ENCODE data around the gene STK39. TPM values are rescaled to one million over a fixed set of nuclear protein-coding genes. Genes with fewer than 3 reads are reported as not detected.

STK39 gene
- total and polyA plus RNA-seq, 2 of the 4 experiments (the other 2 are of a cell fraction) = 11.8 to 16.4 TPM

GRCh38 chr2:168130346-168130745, 117.0 kb downstream of the STK39 start:
- ChIA-PET POLR2A (ENCODE audit: unreplicated experiment) (no interaction called here), CTCF (no interaction called here)
- in situ Hi-C loops (cut with MboI; ENCODE audit: low sequenced_read_pairs) = loop anchor here (25.0 kb wide), 1 partner anchor 757 kb away; the partner anchor contains the start of gene SPC25

More at GRCh38 chr2:168130346-168130745, 117.0 kb downstream of the STK39 start:
- H3K27me3 ChIP-seq (ENCODE audit: control insufficient read depth, insufficient read depth, low read length) = no peaks in the 10 kb centered on the region
- H3K4me1 ChIP-seq (ENCODE audit: control insufficient read depth, insufficient read depth, low read length) = peaks cover 4% of the 10 kb centered on the region
- no peak overlapping the region for H3K23ac ChIP-seq (ENCODE audit: low read depth, low read length)
- no peak for TF ChIP-seq CEBPB (IDR thresholded peaks at IDR 0.05; ENCODE audit: low read depth, low read length)
- TF ChIP-seq RAD21 (IDR thresholded peaks at IDR 0.05; ENCODE audit: low read length) = no peak
- no peak for TF ChIP-seq MAZ (IDR thresholded peaks at IDR 0.05; ENCODE audit: borderline replicate concordance, low read depth, low read length)
- TF ChIP-seq RCOR1 (IDR thresholded peaks at IDR 0.05; ENCODE audit: insufficient replicate concordance, low read length) = no peak
- TF ChIP-seq FOS (IDR thresholded peaks at IDR 0.05; ENCODE audit: low read depth, low read length) = no peak
- no peak for TF ChIP-seq POLR2A (IDR thresholded peaks at IDR 0.05; ENCODE audit: low read depth, low read length)
- TF ChIP-seq NFE2L2 (IDR thresholded peaks at IDR 0.05; ENCODE audit: low read depth, low read length) = no peak
- TF ChIP-seq BHLHE40 (IDR thresholded peaks at IDR 0.05; ENCODE audit: low read depth, low read length) = no peak
- TF ChIP-seq, protein P1, sequence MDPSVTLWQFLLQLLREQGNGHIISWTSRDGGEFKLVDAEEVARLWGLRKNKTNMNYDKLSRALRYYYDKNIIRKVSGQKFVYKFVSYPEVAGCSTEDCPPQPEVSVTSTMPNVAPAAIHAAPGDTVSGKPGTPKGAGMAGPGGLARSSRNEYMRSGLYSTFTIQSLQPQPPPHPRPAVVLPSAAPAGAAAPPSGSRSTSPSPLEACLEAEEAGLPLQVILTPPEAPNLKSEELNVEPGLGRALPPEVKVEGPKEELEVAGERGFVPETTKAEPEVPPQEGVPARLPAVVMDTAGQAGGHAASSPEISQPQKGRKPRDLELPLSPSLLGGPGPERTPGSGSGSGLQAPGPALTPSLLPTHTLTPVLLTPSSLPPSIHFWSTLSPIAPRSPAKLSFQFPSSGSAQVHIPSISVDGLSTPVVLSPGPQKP (IDR thresholded peaks at IDR 0.05; ENCODE audit: borderline replicate concordance, low read depth, low read length) = no peak
- no peak for TF ChIP-seq CTCF (conservative IDR thresholded peaks at IDR 0.05; ENCODE audit: low read depth, low read length)
- no peak for TF ChIP-seq MXI1 (IDR thresholded peaks at IDR 0.05; ENCODE audit: borderline replicate concordance, low read depth, low read length)
- TF ChIP-seq, protein P2, sequence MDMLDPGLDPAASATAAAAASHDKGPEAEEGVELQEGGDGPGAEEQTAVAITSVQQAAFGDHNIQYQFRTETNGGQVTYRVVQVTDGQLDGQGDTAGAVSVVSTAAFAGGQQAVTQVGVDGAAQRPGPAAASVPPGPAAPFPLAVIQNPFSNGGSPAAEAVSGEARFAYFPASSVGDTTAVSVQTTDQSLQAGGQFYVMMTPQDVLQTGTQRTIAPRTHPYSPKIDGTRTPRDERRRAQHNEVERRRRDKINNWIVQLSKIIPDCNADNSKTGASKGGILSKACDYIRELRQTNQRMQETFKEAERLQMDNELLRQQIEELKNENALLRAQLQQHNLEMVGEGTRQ (IDR thresholded peaks at IDR 0.05; ENCODE audit: low read depth, low read length) = no peak
- no peak for TF ChIP-seq RFX5 (IDR thresholded peaks at IDR 0.05; ENCODE audit: low read depth, low read length)
- H2BK15ac ChIP-seq (ENCODE audit: low read depth, low read length) = no peak overlapping the region
- H3K18ac ChIP-seq (ENCODE audit: low read depth, low read length) = no peak overlapping the region
- no peak overlapping the region for H3K4ac ChIP-seq (ENCODE audit: low read depth, low read length)
- ATAC-seq (ENCODE audit: low read depth) (no peak), DNase-seq (no peak)
- no peak overlapping the region for H2AK5ac ChIP-seq (ENCODE audit: low read depth, low read length)
- no peaks in the 10 kb centered on the region for H3K9me3 ChIP-seq (ENCODE audit: control insufficient read depth, insufficient read depth, low read length)
- peaks cover 3% of the 10 kb centered on the region; the same call in 1 of the 2 replicates for H3K9me1 ChIP-seq (ENCODE audit: insufficient read depth, low read length)
- H3K9ac ChIP-seq (ENCODE audit: low read depth, low read length) = no peak overlapping the region
- intact Hi-C loops (cut with micrococcal nuclease) = loop anchor here (10.0 kb wide), 2 partner anchors 574 to 784 kb away; no protein-coding TSS in a partner anchor
- H4K5ac ChIP-seq (ENCODE audit: low read depth, low read length) = no peak overlapping the region
- H3K36me3 ChIP-seq (ENCODE audit: control insufficient read depth, insufficient read depth, low read length) = peaks cover 13% of the 10 kb centered on the region
- H3K14ac ChIP-seq (replicated peaks; ENCODE audit: low read depth, low read length) = no peak overlapping the region
- no TSS peak for BruUV-seq (replicated peaks)
- H4K20me1 ChIP-seq (ENCODE audit: insufficient read depth, low read length) = no peaks in the 10 kb centered on the region; the same call in 1 of the 2 replicates
- H4K91ac ChIP-seq (ENCODE audit: insufficient read depth, low read depth, low read length) = no peak overlapping the region
- H2AK9ac ChIP-seq (replicated peaks; ENCODE audit: low read depth, low read length, poor library complexity) = no peak overlapping the region
- no peak overlapping the region for H2BK20ac ChIP-seq (ENCODE audit: low read depth, low read length)
- dilution Hi-C loops (cut with HindIII; ENCODE audit: low sequenced_read_pairs, unreplicated experiment) = no loop called here
- no peak overlapping the region for H3K4me2 ChIP-seq (ENCODE audit: low read depth, low read length)
- no peak overlapping the region for H2AFZ ChIP-seq (replicated peaks; ENCODE audit: low read length, poor library complexity)
- H4K8ac ChIP-seq (ENCODE audit: low read depth in 2 of 2, low read length in 2 of 2) = no peak overlapping the region
- no peak overlapping the region for H3K56ac ChIP-seq (ENCODE audit: extremely low read depth, insufficient read depth, low read length)
- H2BK5ac ChIP-seq (ENCODE audit: low read depth, low read length, poor library complexity, severe bottlenecking) = no peak overlapping the region
- peaks cover 16 to 36% of the 10 kb centered on the region in 2 experiments for H3K79me1 ChIP-seq (ENCODE audit: low read depth in 1 of 2, low read length in 2 of 2)
- H3K27ac ChIP-seq (ENCODE audit: insufficient read depth, low read length) = no peak overlapping the region
- H3K4me3 ChIP-seq (ENCODE audit: insufficient read depth, low read depth, low read length) = no peak overlapping the region
- no peak overlapping the region for H2BK120ac ChIP-seq (ENCODE audit: low read depth, low read length)
